Measurements from ENCODE around the gene TADA2B.

GRCh38 chr4:7031558-7032449 lies 11.4 kb upstream of the TADA2B start:
- TF ChIP-seq, protein P1, sequence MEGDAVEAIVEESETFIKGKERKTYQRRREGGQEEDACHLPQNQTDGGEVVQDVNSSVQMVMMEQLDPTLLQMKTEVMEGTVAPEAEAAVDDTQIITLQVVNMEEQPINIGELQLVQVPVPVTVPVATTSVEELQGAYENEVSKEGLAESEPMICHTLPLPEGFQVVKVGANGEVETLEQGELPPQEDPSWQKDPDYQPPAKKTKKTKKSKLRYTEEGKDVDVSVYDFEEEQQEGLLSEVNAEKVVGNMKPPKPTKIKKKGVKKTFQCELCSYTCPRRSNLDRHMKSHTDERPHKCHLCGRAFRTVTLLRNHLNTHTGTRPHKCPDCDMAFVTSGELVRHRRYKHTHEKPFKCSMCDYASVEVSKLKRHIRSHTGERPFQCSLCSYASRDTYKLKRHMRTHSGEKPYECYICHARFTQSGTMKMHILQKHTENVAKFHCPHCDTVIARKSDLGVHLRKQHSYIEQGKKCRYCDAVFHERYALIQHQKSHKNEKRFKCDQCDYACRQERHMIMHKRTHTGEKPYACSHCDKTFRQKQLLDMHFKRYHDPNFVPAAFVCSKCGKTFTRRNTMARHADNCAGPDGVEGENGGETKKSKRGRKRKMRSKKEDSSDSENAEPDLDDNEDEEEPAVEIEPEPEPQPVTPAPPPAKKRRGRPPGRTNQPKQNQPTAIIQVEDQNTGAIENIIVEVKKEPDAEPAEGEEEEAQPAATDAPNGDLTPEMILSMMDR (IDR thresholded peaks at IDR 0.05) = no peak
- TF ChIP-seq POLR2A (IDR thresholded peaks at IDR 0.05) = no peak

All from testis (tissue), 2 donors.